CD4-positive, alpha-beta T cell (primary cell): ENCODE measurements around the gene KCNIP4. TPM values are rescaled to one million over a fixed set of nuclear protein-coding genes. Genes with fewer than 3 reads are reported as not detected.

Experiments used
- ATAC-seq: fragments of 200-7000 bp; cut with Tn5 transposase; one replicate; pipeline ENCODE4 v1.10.0; 2022; ENCODE audit warnings: mild to moderate bottlenecking; ENCODE audit not compliant: poor library complexity
- CTCF ChIA-PET: fragments of 350-600 bp; sonication (Branson Sonifier 250); formaldehyde crosslinking; loops from one replicate; lab custom pipeline; 2021; ENCODE audit warnings: antibody characterized with exemption, inconsistent platforms; lab: Charles Lee
- POLR2A ChIA-PET: fragments of 350-600 bp; sonication (Branson Sonifier 250); formaldehyde crosslinking; loops from one replicate; lab custom pipeline; 2021; ENCODE audit warnings: antibody characterized with exemption, inconsistent platforms; lab: Charles Lee
- DNase-seq, 14 experiments: peaks; one replicate each; pipeline ENCODE4 v3.0.0-alpha.2; 2013 to 2020; ENCODE audit warnings: mixed read lengths in 2 of 14
- H3K27ac ChIP-seq, 2 donors: one replicate each; pipeline versions ENCODE4 v1.5.1 to v1.7.0; 2013; ENCODE audit warnings: low read length in 2 of 2, low read depth in 1 of 2, mild to moderate bottlenecking in 1 of 2
- H3K27me3 ChIP-seq, 2 experiments: 1 replicate in 1 of 2; 2 replicates in 1 of 2; pipeline versions ENCODE4 v1.6.1 to v1.7.0; 2013; ENCODE audit warnings: low read length in 2 of 2, control low read depth in 1 of 2, mild to moderate bottlenecking in 1 of 2, moderate library complexity in 1 of 2; ENCODE audit not compliant: insufficient read depth in 2 of 2, control insufficient read depth in 1 of 2
- H3K36me3 ChIP-seq: one replicate; pipeline ENCODE4 v1.6.1; 2013; ENCODE audit warnings: low read length, control low read depth; ENCODE audit not compliant: insufficient read depth
- H3K4me1 ChIP-seq: one replicate; pipeline ENCODE4 v1.6.1; 2013; ENCODE audit warnings: low read length, control low read depth; ENCODE audit not compliant: insufficient read depth
- H3K4me3 ChIP-seq: one replicate; pipeline ENCODE4 v1.5.1; 2013; ENCODE audit warnings: mild to moderate bottlenecking, low read length, moderate library complexity
- H3K9me3 ChIP-seq, 2 experiments: 1 replicate in 1 of 2; 2 replicates in 1 of 2; pipeline versions ENCODE4 v1.6.1 to v1.7.0; 2013; ENCODE audit warnings: low read length in 2 of 2, mild to moderate bottlenecking in 2 of 2, control low read depth in 1 of 2, moderate library complexity in 1 of 2; ENCODE audit not compliant: control insufficient read depth in 1 of 2, insufficient read depth in 1 of 2
- H3K27ac Mint-ChIP-seq: one replicate; pipeline ENCODE4 v1.8.0; 2020; ENCODE audit warnings: mixed read lengths
- H3K27me3 Mint-ChIP-seq: one replicate; pipeline ENCODE4 v1.8.0; 2021; ENCODE audit warnings: mixed read lengths
- H3K36me3 Mint-ChIP-seq: one replicate; pipeline ENCODE4 v1.8.0; 2021; ENCODE audit warnings: low read depth, mixed read lengths
- H3K4me1 Mint-ChIP-seq: one replicate; pipeline ENCODE4 v1.8.0; 2021; ENCODE audit warnings: low read depth, mixed read lengths
- H3K4me3 Mint-ChIP-seq: one replicate; pipeline ENCODE4 v1.8.0; 2020; ENCODE audit warnings: mild to moderate bottlenecking, mixed read lengths
- H3K9me3 Mint-ChIP-seq: one replicate; pipeline ENCODE4 v1.8.0; 2020; ENCODE audit warnings: mixed read lengths
- CTCF ChIP-seq: fragments of 200-600 bp; IDR thresholded peaks from one replicate; pipeline ENCODE4 v1.8.0; 2022; ENCODE audit warnings: antibody characterized with exemption, mild to moderate bottlenecking
- intact Hi-C, 2 experiments: fragments of 100-400 bp; cut with DNase I in 1 of 2; cut with micrococcal nuclease in 1 of 2; formaldehyde crosslinking; loops; one replicate each; pipeline versions ENCODE4 v1.15.1 to v1.9.0; 2023 to 2025; cut with DNase I, micrococcal nuclease
- total RNA-seq, 174 experiments: library from RNA in 2 of 174; stranded (reverse) in 2 of 174; gene quantifications; one replicate each; pipeline ENCODE4 v1.2.3 and lab custom pipeline; 2021 to 2026

The KCNIP4 gene
- total RNA-seq, 2 experiments from 2014 or later, result not detected

GRCh38 chr4:21067351-21067750 lies 881.2 kb downstream of the KCNIP4 start:
- H3K27ac Mint-ChIP-seq, result no peak overlapping the region
- TF ChIP-seq CTCF, result no peak
- ChIA-PET POLR2A (no interaction called here), CTCF (no interaction called here)
- Histone ChIP-seq H3K36me3 (no peaks in the 10 kb centered on the region), H3K27ac (no peak overlapping the region), H3K9me3 (no peaks in the 10 kb centered on the region), H3K27me3 (no peaks in the 10 kb centered on the region), H3K4me1 (no peaks in the 10 kb centered on the region), H3K4me3 (no peak overlapping the region)
- H3K4me1 Mint-ChIP-seq, result no peaks in the 10 kb centered on the region
- peaks cover 7% of the 10 kb centered on the region for H3K9me3 Mint-ChIP-seq
- intact Hi-C loops, result no loop called here
- H3K4me3 Mint-ChIP-seq, result no peak overlapping the region
- no peaks in the 10 kb centered on the region for H3K27me3 Mint-ChIP-seq
- DNase-seq (no peak), ATAC-seq (no peak)
- no peaks in the 10 kb centered on the region for H3K36me3 Mint-ChIP-seq

- no peak for ATAC-seq
- ChIA-PET CTCF (no interaction called here), POLR2A (no interaction called here)
- H3K36me3 ChIP-seq, result no peaks in the 10 kb centered on the region
- no peak for DNase-seq
- no peaks in the 10 kb centered on the region for H3K4me1 ChIP-seq
- no peaks in the 10 kb centered on the region for H3K27me3 Mint-ChIP-seq
- no peaks in the 10 kb centered on the region for H3K36me3 Mint-ChIP-seq
- no peak overlapping the region for H3K4me3 Mint-ChIP-seq
- intact Hi-C loops, result no loop called here
- no peak overlapping the region for H3K27ac ChIP-seq
- no peaks in the 10 kb centered on the region for H3K27me3 ChIP-seq
- H3K27ac Mint-ChIP-seq, result no peak overlapping the region
- peaks cover 4% of the 10 kb centered on the region for H3K9me3 Mint-ChIP-seq
- no peaks in the 10 kb centered on the region for H3K4me1 Mint-ChIP-seq
- H3K9me3 ChIP-seq, result no peaks in the 10 kb centered on the region
- TF ChIP-seq CTCF, result no peak
- no peak overlapping the region for H3K4me3 ChIP-seq
Observed at GRCh38 chr4:21061902-21062301, 886.7 kb downstream of the KCNIP4 start.

- Histone ChIP-seq H3K4me3 (no peak overlapping the region), H3K36me3 (no peaks in the 10 kb centered on the region), H3K4me1 (no peaks in the 10 kb centered on the region), H3K9me3 (peaks cover 0 to 3% of the 10 kb centered on the region in 2 experiments), H3K27me3 (no peaks in the 10 kb centered on the region), H3K27ac (no peak overlapping the region)
- H3K4me1 Mint-ChIP-seq, result no peaks in the 10 kb centered on the region
- H3K27ac Mint-ChIP-seq, result no peak overlapping the region
- H3K27me3 Mint-ChIP-seq, result no peaks in the 10 kb centered on the region
- CTCF ChIA-PET, result no interaction called here
- H3K4me3 Mint-ChIP-seq, result no peak overlapping the region
- peaks cover 8% of the 10 kb centered on the region for H3K9me3 Mint-ChIP-seq
- intact Hi-C loops, result no loop called here
- DNase-seq, result no peak
- TF ChIP-seq CTCF, result no peak
- H3K36me3 Mint-ChIP-seq, result no peaks in the 10 kb centered on the region
- POLR2A ChIA-PET, result no interaction called here
- no peak for ATAC-seq
Observed at GRCh38 chr4:21046141-21046540, 902.4 kb downstream of the KCNIP4 start.
